ENCODE data around the gene PIK3C2G.
A peak's percentile ranks its signal among the peaks of the same experiment; 100 is the strongest.

PIK3C2G gene

GRCh38 chr12:18589316-18589715, 328.0 kb downstream of the PIK3C2G start:
- no peak overlapping the region for H3K9ac ChIP-seq (ENCODE audit: low read depth, low read length)
- H3K36me3 ChIP-seq (ENCODE audit: insufficient read depth, low read length), result no peaks in the 10 kb centered on the region
- DNase-seq (no peak), ATAC-seq (ENCODE audit: insufficient read depth, low read depth) (no peak)
- no peaks in the 10 kb centered on the region for H4K20me1 ChIP-seq (ENCODE audit: insufficient read depth, low read length)
- H3K4me2 ChIP-seq (ENCODE audit: insufficient read depth, low read length), result no peak overlapping the region
- H3K27ac ChIP-seq (ENCODE audit: low read length), result no peak overlapping the region
- H2AFZ ChIP-seq (ENCODE audit: low read depth, low read length), result no peak overlapping the region
- TF ChIP-seq CTCF (IDR thresholded peaks at IDR 0.05; ENCODE audit: borderline replicate concordance, extremely low read depth, low read length, poor library complexity, severe bottlenecking) (peak; percentile 5), EZH2 (IDR thresholded peaks at IDR 0.05; ENCODE audit: borderline replicate concordance, low read depth, low read length, severe bottlenecking) (no peak)
- no peaks in the 10 kb centered on the region for H3K9me3 ChIP-seq (ENCODE audit: insufficient read depth, low read length, severe bottlenecking)
- H3K27me3 ChIP-seq (ENCODE audit: insufficient read depth, low read length, poor library complexity), result no peaks in the 10 kb centered on the region
- no peak overlapping the region for H3K4me3 ChIP-seq (ENCODE audit: low read depth in 1 of 2, low read length in 2 of 2)
- no peaks in the 10 kb centered on the region for H3K4me1 ChIP-seq (ENCODE audit: insufficient read depth, low read length)
- no peaks in the 10 kb centered on the region for H3K79me2 ChIP-seq (ENCODE audit: insufficient read depth, low read length)

- no peak overlapping the region for H2AFZ ChIP-seq (ENCODE audit: low read depth, low read length)
- H3K27ac ChIP-seq (ENCODE audit: low read length), result no peak overlapping the region
- no peak overlapping the region for H3K4me2 ChIP-seq (ENCODE audit: insufficient read depth, low read length)
- no peaks in the 10 kb centered on the region for H4K20me1 ChIP-seq (ENCODE audit: insufficient read depth, low read length)
- H3K79me2 ChIP-seq (ENCODE audit: insufficient read depth, low read length), result no peaks in the 10 kb centered on the region
- no peak overlapping the region for H3K4me3 ChIP-seq (ENCODE audit: low read depth in 1 of 2, low read length in 2 of 2)
- H3K36me3 ChIP-seq (ENCODE audit: insufficient read depth, low read length), result no peaks in the 10 kb centered on the region
- DNase-seq (no peak), ATAC-seq (ENCODE audit: insufficient read depth, low read depth) (no peak)
- no peaks in the 10 kb centered on the region for H3K27me3 ChIP-seq (ENCODE audit: insufficient read depth, low read length, poor library complexity)
- TF ChIP-seq CTCF (IDR thresholded peaks at IDR 0.05; ENCODE audit: borderline replicate concordance, extremely low read depth, low read length, poor library complexity, severe bottlenecking), result no peak
- TF ChIP-seq EZH2 (IDR thresholded peaks at IDR 0.05; ENCODE audit: borderline replicate concordance, low read depth, low read length, severe bottlenecking), result no peak
- H3K9ac ChIP-seq (ENCODE audit: low read depth, low read length), result no peak overlapping the region
- H3K4me1 ChIP-seq (ENCODE audit: insufficient read depth, low read length), result no peaks in the 10 kb centered on the region
- no peaks in the 10 kb centered on the region for H3K9me3 ChIP-seq (ENCODE audit: insufficient read depth, low read length, severe bottlenecking)
These were observed 330.2 kb downstream of the PIK3C2G start for GRCh38 chr12:18591473-18591872.

GRCh38 chr12:18595412-18595811, 334.1 kb downstream of the PIK3C2G start:
- DNase-seq, result no peak
- H3K4me3 ChIP-seq (ENCODE audit: low read depth in 1 of 2, low read length in 2 of 2), result no peak overlapping the region

More at GRCh38 chr12:18595412-18595811, 334.1 kb downstream of the PIK3C2G start:
- H3K4me1 ChIP-seq (ENCODE audit: insufficient read depth, low read length), result no peaks in the 10 kb centered on the region
- no peak overlapping the region for H2AFZ ChIP-seq (ENCODE audit: low read depth, low read length)
- no peaks in the 10 kb centered on the region for H4K20me1 ChIP-seq (ENCODE audit: insufficient read depth, low read length)
- no peaks in the 10 kb centered on the region for H3K79me2 ChIP-seq (ENCODE audit: insufficient read depth, low read length)
- TF ChIP-seq EZH2 (IDR thresholded peaks at IDR 0.05; ENCODE audit: borderline replicate concordance, low read depth, low read length, severe bottlenecking) (no peak), CTCF (IDR thresholded peaks at IDR 0.05; ENCODE audit: borderline replicate concordance, extremely low read depth, low read length, poor library complexity, severe bottlenecking) (no peak)
- no peaks in the 10 kb centered on the region for H3K9me3 ChIP-seq (ENCODE audit: insufficient read depth, low read length, severe bottlenecking)
- ATAC-seq (ENCODE audit: insufficient read depth, low read depth), result no peak
- no peak overlapping the region for H3K4me2 ChIP-seq (ENCODE audit: insufficient read depth, low read length)
- no peak overlapping the region for H3K9ac ChIP-seq (ENCODE audit: low read depth, low read length)
- H3K27me3 ChIP-seq (ENCODE audit: insufficient read depth, low read length, poor library complexity), result no peaks in the 10 kb centered on the region
- no peak overlapping the region for H3K27ac ChIP-seq (ENCODE audit: low read length)
- H3K36me3 ChIP-seq (ENCODE audit: insufficient read depth, low read length), result no peaks in the 10 kb centered on the region

Measured in DND-41 (cell line).